ENCODE measurements around the gene PTPRF. TPM values are rescaled to one million over a fixed set of nuclear protein-coding genes. Genes with fewer than 3 reads are reported as not detected.

The PTPRF gene
- polyA plus RNA-seq, 1 experiment = 68.3 TPM

DNA sequence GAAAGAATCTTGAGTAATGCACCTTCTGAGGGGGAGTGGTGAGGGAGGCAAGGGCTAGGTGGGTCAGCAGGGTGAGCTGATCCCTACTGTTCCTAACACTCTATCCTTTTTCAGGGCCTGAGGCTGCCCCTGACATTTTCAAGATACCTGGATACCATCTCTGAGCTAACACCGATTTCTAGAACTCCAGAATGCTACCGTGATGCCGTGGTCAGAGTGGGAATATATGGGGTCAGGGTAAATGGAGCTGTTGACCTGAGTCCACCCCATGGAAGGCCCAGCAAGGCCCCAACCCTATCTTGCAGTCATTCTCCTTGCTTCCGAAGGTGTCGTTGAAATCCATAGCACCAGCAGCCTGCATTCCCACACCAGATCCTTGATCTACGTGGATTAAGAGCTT is 18.0 kb upstream of the PTPRF start:
- CTCF ChIA-PET = interaction anchor here (1.1 kb wide), 1 partner anchor 17 kb away, joined by 3 read pairs; no protein-coding TSS in a partner anchor
- Histone ChIP-seq H3K27me3 (ENCODE audit: control insufficient read depth, insufficient read depth, low read length) (no peaks in the 10 kb centered on the region), H3K27ac (ENCODE audit: low read depth, low read length) (no peak overlapping the region), H3K9me3 (ENCODE audit: control insufficient read depth, insufficient read depth, low read length) (peaks cover 4% of the 10 kb centered on the region; the same call in 1 of the 2 replicates), H3K4me3 (ENCODE audit: low read depth, low read length) (no peak overlapping the region)
- POLR2A ChIA-PET = no interaction called here
- TF ChIP-seq, protein P1, sequence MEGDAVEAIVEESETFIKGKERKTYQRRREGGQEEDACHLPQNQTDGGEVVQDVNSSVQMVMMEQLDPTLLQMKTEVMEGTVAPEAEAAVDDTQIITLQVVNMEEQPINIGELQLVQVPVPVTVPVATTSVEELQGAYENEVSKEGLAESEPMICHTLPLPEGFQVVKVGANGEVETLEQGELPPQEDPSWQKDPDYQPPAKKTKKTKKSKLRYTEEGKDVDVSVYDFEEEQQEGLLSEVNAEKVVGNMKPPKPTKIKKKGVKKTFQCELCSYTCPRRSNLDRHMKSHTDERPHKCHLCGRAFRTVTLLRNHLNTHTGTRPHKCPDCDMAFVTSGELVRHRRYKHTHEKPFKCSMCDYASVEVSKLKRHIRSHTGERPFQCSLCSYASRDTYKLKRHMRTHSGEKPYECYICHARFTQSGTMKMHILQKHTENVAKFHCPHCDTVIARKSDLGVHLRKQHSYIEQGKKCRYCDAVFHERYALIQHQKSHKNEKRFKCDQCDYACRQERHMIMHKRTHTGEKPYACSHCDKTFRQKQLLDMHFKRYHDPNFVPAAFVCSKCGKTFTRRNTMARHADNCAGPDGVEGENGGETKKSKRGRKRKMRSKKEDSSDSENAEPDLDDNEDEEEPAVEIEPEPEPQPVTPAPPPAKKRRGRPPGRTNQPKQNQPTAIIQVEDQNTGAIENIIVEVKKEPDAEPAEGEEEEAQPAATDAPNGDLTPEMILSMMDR (IDR thresholded peaks at IDR 0.05; ENCODE audit: low read depth, low read length) = no peak
- DNase-seq (ENCODE audit: low read depth, low spot score) = no peak

DNA sequence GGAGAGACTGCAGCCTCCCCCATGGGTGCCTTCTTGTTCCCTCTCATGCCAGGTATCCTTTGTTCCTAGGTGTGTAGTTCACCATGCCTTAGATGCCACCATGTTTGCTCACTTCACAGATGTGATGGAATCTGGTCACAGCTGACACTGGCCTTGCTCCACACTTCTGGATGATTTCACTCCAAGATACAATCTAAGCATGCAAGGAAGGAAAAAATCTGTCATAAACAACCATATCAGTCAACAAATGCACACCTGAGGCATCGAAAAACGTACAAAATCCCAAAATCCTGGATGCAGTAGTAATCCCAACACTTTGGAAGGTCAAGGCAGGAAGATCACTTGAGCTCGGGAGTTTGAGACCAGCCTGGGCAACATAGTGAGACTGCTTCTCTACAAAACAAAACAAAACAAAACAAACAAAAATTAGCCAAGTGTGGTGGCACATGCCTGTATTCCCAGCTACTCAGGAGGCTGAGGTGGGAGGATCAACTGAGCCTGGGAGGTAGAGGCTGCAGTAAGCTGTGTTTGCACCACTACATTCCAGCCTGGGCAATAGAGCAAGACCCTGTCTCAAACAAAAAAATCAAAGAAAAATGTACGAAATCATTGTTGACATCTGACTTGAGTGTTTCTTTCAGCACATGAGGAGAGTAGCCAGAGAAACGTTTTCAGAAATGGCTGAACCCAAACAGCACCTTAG is 17.1 kb upstream of the PTPRF start:
- no peak overlapping the region for H3K27ac ChIP-seq (ENCODE audit: low read depth, low read length)
- no peaks in the 10 kb centered on the region for H3K27me3 ChIP-seq (ENCODE audit: control insufficient read depth, insufficient read depth, low read length)
- ChIA-PET CTCF (no interaction called here), POLR2A (no interaction called here)
- DNase-seq (ENCODE audit: low read depth, low spot score) = no peak
- H3K9me3 ChIP-seq (ENCODE audit: control insufficient read depth, insufficient read depth, low read length) = peaks cover 4% of the 10 kb centered on the region; the same call in 1 of the 2 replicates
- H3K4me3 ChIP-seq (ENCODE audit: low read depth, low read length) = no peak overlapping the region
- TF ChIP-seq, protein P1 (IDR thresholded peaks at IDR 0.05; ENCODE audit: low read depth, low read length) = no peak

DNA sequence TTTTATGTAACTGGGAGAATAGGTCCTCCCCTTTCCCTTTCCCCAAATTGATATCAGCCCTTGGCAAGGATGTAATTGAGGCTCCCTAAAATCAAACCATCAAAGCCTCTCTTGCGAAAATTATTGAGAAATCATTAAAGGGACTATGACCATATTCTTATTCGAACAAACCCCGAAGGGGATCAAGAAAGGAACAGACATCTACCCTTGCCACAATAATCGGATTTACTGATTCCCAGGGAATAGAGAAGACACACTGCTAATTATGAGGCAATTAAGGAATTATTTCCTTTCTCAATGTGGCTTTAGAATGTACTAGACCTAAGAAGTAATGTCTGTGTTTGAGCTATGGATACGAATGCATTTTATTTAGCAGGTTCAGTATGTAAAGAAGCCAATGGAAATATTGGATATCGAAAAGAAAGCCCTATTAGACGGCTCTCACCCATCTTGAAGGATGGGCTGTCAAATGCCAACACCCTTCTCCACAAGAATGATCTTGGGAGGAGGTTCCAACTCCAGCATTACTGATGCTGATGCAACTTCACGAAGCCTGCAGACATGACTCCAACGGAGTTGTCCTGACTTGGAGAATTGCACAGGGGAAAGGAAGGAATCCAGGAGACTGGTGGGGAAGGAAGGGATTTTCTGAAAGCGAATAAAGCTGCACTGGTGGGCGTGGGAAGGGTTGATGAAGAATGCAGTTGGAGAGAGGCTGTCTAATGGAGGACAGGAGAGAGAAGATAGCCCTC is 11.6 kb upstream of the PTPRF start:
- no peak overlapping the region for H3K4me3 ChIP-seq (ENCODE audit: low read depth, low read length)
- H3K27ac ChIP-seq (ENCODE audit: low read depth, low read length) = no peak overlapping the region
- DNase-seq (ENCODE audit: low read depth, low spot score) = no peak
- TF ChIP-seq, protein P1 (IDR thresholded peaks at IDR 0.05; ENCODE audit: low read depth, low read length) = no peak
- H3K27me3 ChIP-seq (ENCODE audit: control insufficient read depth, insufficient read depth, low read length) = no peaks in the 10 kb centered on the region
- POLR2A ChIA-PET = no interaction called here
- CTCF ChIA-PET = interaction anchor here (3.1 kb wide), 1 partner anchor 10 kb away, joined by 10 read pairs; no protein-coding TSS in a partner anchor
- H3K9me3 ChIP-seq (ENCODE audit: control insufficient read depth, insufficient read depth, low read length) = no peaks in the 10 kb centered on the region

DNA sequence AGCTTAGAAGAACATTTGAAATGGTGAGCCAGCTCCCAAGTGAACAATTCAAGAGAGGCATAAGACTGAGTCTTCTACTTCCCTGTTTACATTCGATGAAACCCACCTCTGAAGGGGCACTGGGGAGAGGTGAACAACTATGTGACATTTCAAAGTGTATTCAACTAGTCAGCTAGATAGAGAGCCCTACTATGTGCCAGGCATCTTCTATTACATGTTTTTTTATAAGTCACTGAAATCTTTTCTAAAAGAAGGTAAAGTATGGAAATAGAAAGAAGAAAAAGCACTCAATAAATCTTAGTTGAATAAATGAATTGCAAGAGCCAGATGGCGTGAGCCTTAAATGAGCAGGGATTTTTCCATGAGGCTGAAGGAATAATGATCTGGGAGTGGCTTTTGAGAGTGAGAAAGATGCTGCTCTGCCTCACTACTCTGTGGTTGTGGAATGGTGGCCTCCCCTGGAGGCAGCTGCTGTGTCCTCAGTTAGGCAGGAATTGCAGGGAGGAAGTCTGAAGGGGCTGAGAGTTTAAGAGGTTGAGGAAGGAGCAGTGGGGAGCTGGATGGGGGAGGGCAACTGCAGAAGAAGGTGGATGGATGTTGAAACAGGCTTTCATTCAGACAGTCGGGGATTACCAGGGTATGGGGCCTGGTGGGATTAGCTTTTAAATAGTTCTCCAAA is 10.4 kb upstream of the PTPRF start:
- TF ChIP-seq, protein P1 (IDR thresholded peaks at IDR 0.05; ENCODE audit: low read depth, low read length) = no peak
- ChIA-PET CTCF (interaction anchor here (3.1 kb wide), 1 partner anchor 9 kb away, joined by 10 read pairs; no protein-coding TSS in a partner anchor), POLR2A (no interaction called here)
- no peak for DNase-seq (ENCODE audit: low read depth, low spot score)
- H3K27ac ChIP-seq (ENCODE audit: low read depth, low read length) = no peak overlapping the region
- H3K9me3 ChIP-seq (ENCODE audit: control insufficient read depth, insufficient read depth, low read length) = no peaks in the 10 kb centered on the region
- no peak overlapping the region for H3K4me3 ChIP-seq (ENCODE audit: low read depth, low read length)
- no peaks in the 10 kb centered on the region for H3K27me3 ChIP-seq (ENCODE audit: control insufficient read depth, insufficient read depth, low read length)

All from AG04450 (cell line).